ENCODE data around the gene TMEM98.

DNA sequence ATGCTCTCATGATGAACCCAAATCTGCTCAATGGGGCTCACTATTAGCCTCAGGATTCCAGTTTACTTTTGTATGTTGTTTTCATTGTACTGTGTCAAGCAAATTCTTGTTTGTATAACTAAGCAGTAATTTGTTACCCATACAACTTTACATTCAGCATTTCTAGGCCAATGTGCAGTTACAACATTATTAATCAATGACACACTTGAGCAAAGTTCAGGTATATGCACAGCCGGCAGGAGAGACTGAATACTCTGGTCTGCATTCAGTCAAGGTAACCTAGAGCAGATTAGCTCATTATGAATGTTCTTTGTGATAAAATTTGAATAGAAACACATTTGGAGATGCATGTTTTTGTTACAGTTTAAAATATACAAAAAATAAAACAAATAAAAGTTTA, 48.8 kb upstream of the TMEM98 start:
- TF ChIP-seq, protein P1, sequence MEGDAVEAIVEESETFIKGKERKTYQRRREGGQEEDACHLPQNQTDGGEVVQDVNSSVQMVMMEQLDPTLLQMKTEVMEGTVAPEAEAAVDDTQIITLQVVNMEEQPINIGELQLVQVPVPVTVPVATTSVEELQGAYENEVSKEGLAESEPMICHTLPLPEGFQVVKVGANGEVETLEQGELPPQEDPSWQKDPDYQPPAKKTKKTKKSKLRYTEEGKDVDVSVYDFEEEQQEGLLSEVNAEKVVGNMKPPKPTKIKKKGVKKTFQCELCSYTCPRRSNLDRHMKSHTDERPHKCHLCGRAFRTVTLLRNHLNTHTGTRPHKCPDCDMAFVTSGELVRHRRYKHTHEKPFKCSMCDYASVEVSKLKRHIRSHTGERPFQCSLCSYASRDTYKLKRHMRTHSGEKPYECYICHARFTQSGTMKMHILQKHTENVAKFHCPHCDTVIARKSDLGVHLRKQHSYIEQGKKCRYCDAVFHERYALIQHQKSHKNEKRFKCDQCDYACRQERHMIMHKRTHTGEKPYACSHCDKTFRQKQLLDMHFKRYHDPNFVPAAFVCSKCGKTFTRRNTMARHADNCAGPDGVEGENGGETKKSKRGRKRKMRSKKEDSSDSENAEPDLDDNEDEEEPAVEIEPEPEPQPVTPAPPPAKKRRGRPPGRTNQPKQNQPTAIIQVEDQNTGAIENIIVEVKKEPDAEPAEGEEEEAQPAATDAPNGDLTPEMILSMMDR (IDR thresholded peaks at IDR 0.05): no peak
- TF ChIP-seq POLR2A (IDR thresholded peaks at IDR 0.05): no peak
- TF ChIP-seq EP300 (IDR thresholded peaks at IDR 0.05): no peak

Data from ovary (tissue), 3 donors.